ENCODE data around the gene GAGE1.
A peak's percentile ranks its signal among the peaks of the same experiment; 100 is the strongest.

Gene GAGE1

GRCh38 chrX:49627086-49627777 is 28.4 kb downstream of the GAGE1 start:
- no peaks in the 10 kb centered on the region for H3K9me2 ChIP-seq (replicated peaks; ENCODE audit: insufficient read depth, low read length)
- H2AFZ ChIP-seq (ENCODE audit: low read length), result peak overlapping the region; percentile 82
- H4K20me1 ChIP-seq (ENCODE audit: insufficient read depth, low read length), result no peaks in the 10 kb centered on the region
- peak overlapping the region; percentile 52; the same call in 1 of the 2 replicates for H3K27ac ChIP-seq (ENCODE audit: low read length)
- no peaks in the 10 kb centered on the region for H3K9me3 ChIP-seq (replicated peaks; ENCODE audit: insufficient read depth, low read length)
- no peaks in the 10 kb centered on the region for H3K36me3 ChIP-seq (replicated peaks; ENCODE audit: insufficient read depth, low read length)
- no peaks in the 10 kb centered on the region for H3K79me2 ChIP-seq (ENCODE audit: low read length)
- no peaks in the 10 kb centered on the region for H3K27me3 ChIP-seq (replicated peaks; ENCODE audit: insufficient read depth, low read length)
- peak overlapping the region; percentile 61 for H3K4me3 ChIP-seq (ENCODE audit: low read length)
- no peaks in the 10 kb centered on the region for H3K4me1 ChIP-seq (ENCODE audit: low read length)
- peak; percentile 67 for DNase-seq
- H3K9ac ChIP-seq (ENCODE audit: low read length), result peak overlapping the region; percentile 40; the same call in 1 of the 2 replicates
- H3K4me2 ChIP-seq (ENCODE audit: low read depth, low read length), result peak overlapping the region; percentile 62
- H3F3A ChIP-seq (ENCODE audit: insufficient read depth, low read length), result 0 out of 2 replicates have a peak, but pooled peaks cover 4% of the 10 kb centered on the region
- no peak for TF ChIP-seq EZH2phosphoT487 (IDR thresholded peaks at IDR 0.05; ENCODE audit: low read length)
- TF ChIP-seq CTCF (IDR thresholded peaks at IDR 0.05; ENCODE audit: low read length), result peak; percentile 67

GRCh38 chrX:49644991-49645637 is 46.3 kb downstream of the GAGE1 start:
- Histone ChIP-seq H4K20me1 (ENCODE audit: insufficient read depth, low read length) (no peaks in the 10 kb centered on the region), H3K79me2 (ENCODE audit: low read length) (no peaks in the 10 kb centered on the region), H3K4me2 (ENCODE audit: low read depth, low read length) (no peak overlapping the region), H3K4me3 (ENCODE audit: low read length) (no peak overlapping the region), H3K9me2 (replicated peaks; ENCODE audit: insufficient read depth, low read length) (no peaks in the 10 kb centered on the region), H3K9me3 (replicated peaks; ENCODE audit: insufficient read depth, low read length) (no peaks in the 10 kb centered on the region), H3K27me3 (replicated peaks; ENCODE audit: insufficient read depth, low read length) (no peaks in the 10 kb centered on the region), H3K9ac (ENCODE audit: low read length) (no peak overlapping the region), H3K36me3 (replicated peaks; ENCODE audit: insufficient read depth, low read length) (no peaks in the 10 kb centered on the region), H3K4me1 (ENCODE audit: low read length) (no peaks in the 10 kb centered on the region), H3K27ac (ENCODE audit: low read length) (no peak overlapping the region), H2AFZ (ENCODE audit: low read length) (no peak overlapping the region), H3F3A (ENCODE audit: insufficient read depth, low read length) (no peaks in the 10 kb centered on the region)
- TF ChIP-seq CTCF (IDR thresholded peaks at IDR 0.05; ENCODE audit: low read length), result no peak
- no peak for TF ChIP-seq EZH2phosphoT487 (IDR thresholded peaks at IDR 0.05; ENCODE audit: low read length)
- TF ChIP-seq EZH2 (optimal IDR thresholded peaks at IDR 0.05; ENCODE audit: low read depth, low read length), result no peak
- DNase-seq, result no peak

- H3K9ac ChIP-seq (ENCODE audit: low read length), result no peak overlapping the region
- no peak overlapping the region for H2AFZ ChIP-seq (ENCODE audit: low read length)
- no peak for DNase-seq
- no peak overlapping the region for H3K27ac ChIP-seq (ENCODE audit: low read length)
- H3K4me3 ChIP-seq (ENCODE audit: low read length), result no peak overlapping the region
- no peaks in the 10 kb centered on the region for H3K79me2 ChIP-seq (ENCODE audit: low read length)
- no peaks in the 10 kb centered on the region for H4K20me1 ChIP-seq (ENCODE audit: insufficient read depth, low read length)
- H3K27me3 ChIP-seq (replicated peaks; ENCODE audit: insufficient read depth, low read length), result no peaks in the 10 kb centered on the region
- H3F3A ChIP-seq (ENCODE audit: insufficient read depth, low read length), result no peaks in the 10 kb centered on the region
- H3K4me1 ChIP-seq (ENCODE audit: low read length), result no peaks in the 10 kb centered on the region
- H3K4me2 ChIP-seq (ENCODE audit: low read depth, low read length), result no peak overlapping the region
- no peaks in the 10 kb centered on the region for H3K9me3 ChIP-seq (replicated peaks; ENCODE audit: insufficient read depth, low read length)
- no peaks in the 10 kb centered on the region for H3K9me2 ChIP-seq (replicated peaks; ENCODE audit: insufficient read depth, low read length)
- H3K36me3 ChIP-seq (replicated peaks; ENCODE audit: insufficient read depth, low read length), result no peaks in the 10 kb centered on the region
- TF ChIP-seq EZH2 (optimal IDR thresholded peaks at IDR 0.05; ENCODE audit: low read depth, low read length) (no peak), EZH2phosphoT487 (IDR thresholded peaks at IDR 0.05; ENCODE audit: low read length) (no peak), CTCF (IDR thresholded peaks at IDR 0.05; ENCODE audit: low read length) (no peak)
Observed at GRCh38 chrX:49656533-49656932, 57.7 kb downstream of the GAGE1 start.

Measured in MM.1S (cell line).